ENCODE results near the gene BOLA2B. TPM values are rescaled to one million over a fixed set of nuclear protein-coding genes. Genes with fewer than 3 reads are reported as not detected.
"Not testable (repeated sequence)": the region's sequence is repeated elsewhere in the genome, so short reads cannot be mapped to it uniquely, and the experiment has no call there.

The BOLA2B gene
- total and polyA plus RNA-seq, 3 experiments from 2014 or later = 208 to 271 (median 268) TPM

DNA sequence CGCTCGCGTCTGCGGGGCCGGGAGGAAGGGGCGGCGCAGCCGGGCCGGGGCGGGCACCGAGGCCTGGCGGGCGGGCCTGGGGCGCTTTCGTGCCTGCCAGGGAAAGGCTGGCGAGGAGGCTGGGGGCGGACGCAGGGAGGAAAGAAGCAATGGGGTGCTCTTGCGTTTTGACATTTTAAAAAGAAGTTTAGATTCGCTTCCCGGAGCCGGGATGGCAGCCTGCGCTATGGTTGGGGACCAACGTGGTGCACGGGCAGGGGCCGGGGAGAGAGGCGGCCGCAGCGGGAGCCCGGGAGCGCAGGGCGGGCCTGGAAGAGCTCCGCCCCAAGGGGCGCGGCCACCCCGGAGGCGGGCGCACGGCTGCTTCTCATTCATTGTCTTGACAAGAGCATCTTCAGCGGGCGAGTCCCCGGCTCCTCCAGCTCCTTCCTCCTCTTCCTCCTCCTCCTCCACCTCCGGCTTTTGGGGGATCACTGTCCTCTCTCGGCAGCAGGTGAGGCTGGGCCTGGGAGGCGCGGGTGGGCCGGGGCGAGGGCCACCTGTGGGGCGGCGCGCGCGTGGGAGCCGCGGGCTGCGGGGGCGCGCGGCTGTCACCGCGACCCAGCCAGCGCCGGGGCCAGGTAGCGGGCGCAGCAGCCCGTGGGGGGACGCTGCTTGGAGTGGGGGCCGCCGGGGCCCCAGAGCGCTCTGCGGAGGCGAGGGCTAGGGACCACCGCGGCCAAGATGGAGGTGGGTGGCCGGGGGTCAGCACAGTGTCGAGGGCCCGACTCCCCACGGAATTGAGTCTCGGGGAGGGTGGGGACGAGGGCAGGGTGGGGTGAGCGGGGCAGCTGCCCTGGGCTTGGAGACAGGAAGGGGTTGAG, 10.0 kb downstream of the BOLA2B start, which contains the start of gene CORO1A:
CORO1A (plus strand) TSS at position 370 of the 863 bp plus-strand sequence. CDS start 1,608 bp downstream, outside the sequence.
- H3K36me3 Mint-ChIP-seq = peaks cover 12 to 43% (median 18%) of the 10 kb centered on the region in 3 donors
- peaks cover 0 to 14% of the 10 kb centered on the region in 2 donors for H3K27me3 Mint-ChIP-seq

GRCh38 chr16:30180741-30181140, 12.7 kb downstream of the BOLA2B start:
- Histone ChIP-seq H3K4me3 (ENCODE audit: low read length) (no peak overlapping the region), H3K9me3 (ENCODE audit: low read length) (no peaks in the 10 kb centered on the region), H3K4me1 (ENCODE audit: insufficient read depth, low read length) (peaks cover 9% of the 10 kb centered on the region), H3K27ac (ENCODE audit: low read depth, low read length) (no peak overlapping the region), H3K27me3 (ENCODE audit: insufficient read depth, low read length, poor library complexity, severe bottlenecking) (no peaks in the 10 kb centered on the region), H3K36me3 (ENCODE audit: insufficient read depth, low read length) (peaks cover 13% of the 10 kb centered on the region)
- Mint-ChIP-seq H3K36me3 (peaks cover 3 to 19% (median 9%) of the 10 kb centered on the region in 3 donors), H3K27me3 (peaks cover 0 to 4% of the 10 kb centered on the region in 2 donors), H3K4me1 (peaks cover 11 to 20% (median 13%) of the 10 kb centered on the region in 3 donors), H3K4me3 (peak overlapping the region in 1 of 7 donors; percentile 80), H3K9me3 (peaks cover 0 to 2% (median 0%) of the 10 kb centered on the region in 5 donors), H3K27ac (peak overlapping the region in 4 of 8 donors; percentile 30 to 100 (median 74))
- ChIA-PET CTCF (interaction anchor here (0.7 to 1.0 kb wide), 3 partner anchors 32 to 264 kb away, joined by 3 to 4 read pairs (median 3); no protein-coding TSS in a partner anchor), POLR2A (no interaction called here)
- DNase-seq = no peak

More for the DNA sequence above, 10.0 kb downstream of the BOLA2B start, which contains the start of gene CORO1A:
- Histone ChIP-seq H3K4me3 (ENCODE audit: low read length) (peak within 1 kb of the TSS; percentile 99), H3K4me1 (ENCODE audit: insufficient read depth, low read length) (peaks cover 33% of the 10 kb centered on the region), H3K9me3 (ENCODE audit: low read length) (no peaks in the 10 kb centered on the region), H3K36me3 (ENCODE audit: insufficient read depth, low read length) (peaks cover 35% of the 10 kb centered on the region), H3K27ac (ENCODE audit: low read depth, low read length) (peak within 1 kb of the TSS; percentile 71), H3K27me3 (ENCODE audit: insufficient read depth, low read length, poor library complexity, severe bottlenecking) (no peaks in the 10 kb centered on the region)
- Mint-ChIP-seq H3K9me3 (peaks cover 0 to 2% (median 0%) of the 10 kb centered on the region in 5 donors), H3K4me3 (peak within 1 kb of the TSS; percentile 94 to 100 (median 98)), H3K27ac (peak within 1 kb of the TSS; percentile 92 to 100 (median 96)), H3K4me1 (peaks cover 25 to 43% (median 34%) of the 10 kb centered on the region in 3 donors)
- CTCF ChIA-PET = interaction anchor here (0.6 to 2.3 kb wide), 7 partner anchors 35 to 246 kb away, joined by 3 to 10 read pairs (median 3); partner anchors contain the start of genes DCTPP1 and TBX6
- POLR2A ChIA-PET = interaction anchor here (0.6 to 6.2 kb wide), 19 partner anchors 11 to 247 kb away, joined by 3 to 86 read pairs (median 4); partner anchors contain the start of genes ALDOA, CD2BP2, DCTPP1 and SEPTIN1
- DNase-seq = peak; percentile 75 to 88 (median 80)

- no peak overlapping the region for H3K4me3 ChIP-seq (ENCODE audit: low read length)
- H3K9me3 Mint-ChIP-seq = peaks cover 0 to 2% (median 0%) of the 10 kb centered on the region in 5 donors
- H3K4me3 Mint-ChIP-seq = no peak overlapping the region
- POLR2A ChIA-PET = no interaction called here
- H3K27ac ChIP-seq (ENCODE audit: low read depth, low read length) = no peak overlapping the region
- H3K36me3 ChIP-seq (ENCODE audit: insufficient read depth, low read length) = peaks cover 6% of the 10 kb centered on the region
- H3K4me1 Mint-ChIP-seq = peaks cover 11 to 19% (median 13%) of the 10 kb centered on the region in 3 donors
- no peaks in the 10 kb centered on the region for H3K9me3 ChIP-seq (ENCODE audit: low read length)
- no peak for DNase-seq
- H3K36me3 Mint-ChIP-seq = peaks cover 3 to 13% (median 7%) of the 10 kb centered on the region in 3 donors
- H3K27me3 Mint-ChIP-seq = peaks cover 0 to 4% of the 10 kb centered on the region in 2 donors
- peak overlapping the region in 1 of 8 donors; percentile 50 for H3K27ac Mint-ChIP-seq
- peaks cover 9% of the 10 kb centered on the region for H3K4me1 ChIP-seq (ENCODE audit: insufficient read depth, low read length)
- no peaks in the 10 kb centered on the region for H3K27me3 ChIP-seq (ENCODE audit: insufficient read depth, low read length, poor library complexity, severe bottlenecking)
- CTCF ChIA-PET = interaction anchor here (0.7 to 1.0 kb wide), 2 partner anchors 31 to 146 kb away, joined by 3 to 4 read pairs; no protein-coding TSS in a partner anchor
These were observed 13.5 kb downstream of the BOLA2B start for GRCh38 chr16:30179931-30180330.

DNA sequence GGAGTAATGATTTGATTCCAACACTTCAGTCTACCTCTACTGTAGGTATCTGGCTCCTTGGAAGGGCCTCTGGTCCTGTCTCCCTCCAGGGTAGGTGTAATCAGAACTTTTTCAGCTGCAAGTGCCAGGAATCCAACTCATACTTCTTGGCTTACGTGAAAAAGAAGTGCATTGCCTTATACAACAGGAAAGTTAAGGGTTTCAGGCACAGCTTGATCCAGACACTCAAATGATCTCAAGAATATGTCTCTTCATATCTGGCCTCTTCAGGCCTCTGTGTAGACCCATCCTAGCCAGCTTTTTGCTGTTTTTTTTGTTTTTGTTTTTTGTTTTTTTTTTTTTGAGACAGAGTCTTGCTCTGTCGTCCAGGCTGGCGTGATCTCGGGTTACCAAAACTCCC, 14.3 kb downstream of the BOLA2B start:
- CTCF ChIA-PET = interaction anchor here (0.9 kb wide), 1 partner anchor 67 kb away, joined by 4 read pairs; no protein-coding TSS in a partner anchor

DNA sequence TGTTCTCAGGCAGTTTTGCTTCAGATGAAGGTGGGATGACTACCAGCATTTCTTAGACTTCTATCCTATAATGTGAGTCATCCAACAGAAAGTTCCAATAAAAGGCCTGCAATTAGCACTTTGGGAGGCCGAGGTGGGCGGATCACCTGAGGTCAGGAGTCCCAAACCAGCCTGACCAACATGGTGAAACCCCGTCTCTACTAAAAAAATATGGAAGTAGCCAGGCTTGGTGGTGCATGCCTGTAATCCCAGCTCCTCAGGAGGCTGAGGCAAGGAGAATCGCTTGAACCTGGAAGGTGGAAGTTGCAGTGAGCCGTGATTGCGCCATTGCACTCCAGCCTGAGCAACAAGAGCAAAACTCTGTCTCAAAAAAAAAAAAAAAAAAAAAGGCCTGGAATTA, 16.6 kb downstream of the BOLA2B start:
- CTCF ChIA-PET; H3K9me3 Mint-ChIP-seq; H3K9me3 ChIP-seq (ENCODE audit: low read length); H3K36me3 Mint-ChIP-seq; H3K4me1 Mint-ChIP-seq; H3K27ac Mint-ChIP-seq; H3K4me3 Mint-ChIP-seq; H3K27me3 Mint-ChIP-seq; H3K27me3 ChIP-seq (ENCODE audit: insufficient read depth, low read length, poor library complexity, severe bottlenecking); H3K36me3 ChIP-seq (ENCODE audit: insufficient read depth, low read length); H3K27ac ChIP-seq (ENCODE audit: low read depth, low read length); H3K4me3 ChIP-seq (ENCODE audit: low read length); H3K4me1 ChIP-seq (ENCODE audit: insufficient read depth, low read length); DNase-seq: not testable (repeated sequence)
- POLR2A ChIA-PET = interaction anchor here (1.1 kb wide), 1 partner anchor 9 kb away, joined by 19 read pairs; no protein-coding TSS in a partner anchor

More for the DNA sequence above, 14.3 kb downstream of the BOLA2B start:
- Histone ChIP-seq H3K27ac (ENCODE audit: low read depth, low read length) (no peak overlapping the region), H3K4me1 (ENCODE audit: insufficient read depth, low read length) (peaks cover 9% of the 10 kb centered on the region), H3K27me3 (ENCODE audit: insufficient read depth, low read length, poor library complexity, severe bottlenecking) (no peaks in the 10 kb centered on the region), H3K4me3 (ENCODE audit: low read length) (no peak overlapping the region), H3K36me3 (ENCODE audit: insufficient read depth, low read length) (peaks cover 2% of the 10 kb centered on the region), H3K9me3 (ENCODE audit: low read length) (no peaks in the 10 kb centered on the region)
- peaks cover 0 to 1% of the 10 kb centered on the region in 2 donors for H3K27me3 Mint-ChIP-seq
- POLR2A ChIA-PET = interaction anchor here (0.7 kb wide), 1 partner anchor 163 kb away, joined by 3 read pairs; no protein-coding TSS in a partner anchor
- no peaks in the 10 kb centered on the region for H3K9me3 Mint-ChIP-seq
- no peak overlapping the region for H3K4me3 Mint-ChIP-seq
- peaks cover 0 to 6% (median 0%) of the 10 kb centered on the region in 3 donors for H3K36me3 Mint-ChIP-seq
- H3K4me1 Mint-ChIP-seq = peaks cover 11 to 17% (median 11%) of the 10 kb centered on the region in 3 donors
- no peak for DNase-seq
- H3K27ac Mint-ChIP-seq = peak overlapping the region in 1 of 8 donors; percentile 54

- Mint-ChIP-seq H3K4me3 (no peak overlapping the region), H3K9me3 (no peaks in the 10 kb centered on the region), H3K27me3 (no peaks in the 10 kb centered on the region), H3K36me3 (no peaks in the 10 kb centered on the region), H3K4me1 (peaks cover 0 to 3% (median 2%) of the 10 kb centered on the region in 3 donors), H3K27ac (no peak overlapping the region)
- ChIA-PET POLR2A (interaction anchor here (0.5 to 0.6 kb wide), 2 partner anchors 107 to 1644 kb away, joined by 3 to 6 read pairs; partner anchors contain the start of gene ALDOA), CTCF (interaction anchor here (1.2 to 1.8 kb wide), 2 partner anchors 81 to 236 kb away, joined by 3 to 4 read pairs; partner anchors contain the start of gene TBX6)
- H3K9me3 ChIP-seq (ENCODE audit: low read length) = no peaks in the 10 kb centered on the region
- H3K36me3 ChIP-seq (ENCODE audit: insufficient read depth, low read length) = no peaks in the 10 kb centered on the region
- no peaks in the 10 kb centered on the region for H3K4me1 ChIP-seq (ENCODE audit: insufficient read depth, low read length)
- no peak for DNase-seq
- no peak overlapping the region for H3K4me3 ChIP-seq (ENCODE audit: low read length)
- no peak overlapping the region for H3K27ac ChIP-seq (ENCODE audit: low read depth, low read length)
- no peaks in the 10 kb centered on the region for H3K27me3 ChIP-seq (ENCODE audit: insufficient read depth, low read length, poor library complexity, severe bottlenecking)
These were observed 20.4 kb downstream of the BOLA2B start for GRCh38 chr16:30173054-30173453.

DNA sequence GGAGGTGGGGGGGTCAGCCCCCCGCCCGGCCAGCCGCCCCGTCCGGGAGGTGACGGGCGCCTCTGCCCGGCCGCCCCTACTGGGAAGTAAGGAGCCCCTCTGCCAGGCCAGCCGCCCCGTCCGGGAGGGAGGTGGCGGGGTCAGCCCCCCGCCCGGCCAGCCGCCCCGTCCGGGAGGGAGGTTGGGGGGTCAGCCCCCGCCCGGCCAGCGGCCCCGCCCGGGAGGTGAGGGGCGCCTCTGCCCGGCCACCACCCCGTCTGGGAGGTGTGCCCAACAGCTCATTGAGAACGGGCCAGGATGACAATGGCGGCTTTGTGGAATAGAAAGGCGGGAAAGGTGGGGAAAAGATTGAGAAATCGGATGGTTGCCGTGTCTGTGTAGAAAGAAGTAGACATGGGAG, 23.3 kb downstream of the BOLA2B start:
- H3K9me3 Mint-ChIP-seq; CTCF ChIA-PET; POLR2A ChIA-PET; H3K27me3 Mint-ChIP-seq; H3K4me3 ChIP-seq (ENCODE audit: low read length); H3K27me3 ChIP-seq (ENCODE audit: insufficient read depth, low read length, poor library complexity, severe bottlenecking); H3K36me3 ChIP-seq (ENCODE audit: insufficient read depth, low read length); H3K27ac Mint-ChIP-seq; H3K36me3 Mint-ChIP-seq; H3K9me3 ChIP-seq (ENCODE audit: low read length); DNase-seq; H3K4me3 Mint-ChIP-seq; H3K27ac ChIP-seq (ENCODE audit: low read depth, low read length): not testable (repeated sequence)
- peaks cover 15% of the 10 kb centered on the region for H3K4me1 ChIP-seq (ENCODE audit: insufficient read depth, low read length)
- H3K4me1 Mint-ChIP-seq = peaks cover 19 to 26% (median 23%) of the 10 kb centered on the region in 3 donors

Measured in CD8-positive, alpha-beta memory T cell (primary cell).